Naive B cell (primary cell): Measurements from ENCODE around the gene ARHGAP4. TPM values are rescaled to one million over a fixed set of nuclear protein-coding genes. Genes with fewer than 3 reads are reported as not detected.

Source experiments
- ATAC-seq, 2 donors: fragments of 150-1000 bp; cut with Tn5 transposase; 2 replicates each; pipeline ENCODE4 v1.10.0; 2021; ENCODE audit warnings: low read depth in 2 of 2, mild to moderate bottlenecking in 2 of 2, moderate library complexity in 2 of 2
- DNase-seq: peaks from one replicate; pipeline ENCODE4 v3.0.0; 2022
- H3K27ac Mint-ChIP-seq, 6 donors: one replicate each; pipeline ENCODE4 v1.8.0; 2020 to 2022; ENCODE audit warnings: mild to moderate bottlenecking in 6 of 6, mixed read lengths in 6 of 6, moderate library complexity in 5 of 6, inconsistent platforms in 2 of 6
- H3K27me3 Mint-ChIP-seq, 3 donors: one replicate each; pipeline ENCODE4 v1.8.0; 2021 to 2022; ENCODE audit warnings: mixed read lengths in 3 of 3, mild to moderate bottlenecking in 1 of 3
- H3K36me3 Mint-ChIP-seq, 2 donors: one replicate each; pipeline ENCODE4 v1.8.0; 2020 to 2022; ENCODE audit warnings: mixed read lengths in 2 of 2, inconsistent platforms in 1 of 2, mild to moderate bottlenecking in 1 of 2
- H3K4me1 Mint-ChIP-seq, 3 donors: one replicate each; pipeline ENCODE4 v1.8.0; 2020 to 2022; ENCODE audit warnings: mixed read lengths in 3 of 3, inconsistent platforms in 1 of 3, mild to moderate bottlenecking in 1 of 3, moderate library complexity in 1 of 3
- H3K4me3 Mint-ChIP-seq, 8 donors: one replicate each; pipeline ENCODE4 v1.8.0; 2020 to 2022; ENCODE audit warnings: mild to moderate bottlenecking in 8 of 8, mixed read lengths in 8 of 8, moderate library complexity in 8 of 8, inconsistent platforms in 2 of 8
- H3K9me3 Mint-ChIP-seq, 7 donors: one replicate each; pipeline ENCODE4 v1.8.0; 2020 to 2022; ENCODE audit warnings: mixed read lengths in 7 of 7, mild to moderate bottlenecking in 5 of 7, inconsistent platforms in 2 of 7, moderate library complexity in 1 of 7
- polyA plus RNA-seq, 6 donors: library from polyadenylated mRNA; unstranded; fragments of 300-500 nt; fragmentation: Illumina TruSeq; gene quantifications; one replicate each; pipeline ENCODE4 v1.2.3, GENCODE V29; 2021; ENCODE audit warnings: low read depth in 6 of 6

The ARHGAP4 gene
- polyA plus RNA-seq, 6 donors from 2014 or later = 71.5 to 147 (median 83.5) TPM

GRCh38 chrX:153947009-153947769 is 21.1 kb upstream of the ARHGAP4 start:
- ATAC-seq (peak; percentile 81 to 86), DNase-seq (peak; percentile 80)
- Mint-ChIP-seq H3K27ac (peak overlapping the region in 5 of 6 donors; percentile 8 to 93 (median 47)), H3K4me1 (peaks cover 8 to 29% (median 12%) of the 10 kb centered on the region in 3 donors), H3K4me3 (peak overlapping the region in 4 of 8 donors; percentile 1 to 65 (median 22)), H3K36me3 (peaks cover 0 to 7% of the 10 kb centered on the region in 2 donors), H3K27me3 (no peaks in the 10 kb centered on the region), H3K9me3 (no peaks in the 10 kb centered on the region)

- DNase-seq = no peak
- H3K36me3 Mint-ChIP-seq = peaks cover 0 to 7% of the 10 kb centered on the region in 2 donors
- peak overlapping the region in 3 of 8 donors; percentile 6 to 28 (median 13) for H3K4me3 Mint-ChIP-seq
- H3K27me3 Mint-ChIP-seq = no peaks in the 10 kb centered on the region
- H3K9me3 Mint-ChIP-seq = no peaks in the 10 kb centered on the region
- H3K27ac Mint-ChIP-seq = peak overlapping the region in 2 of 6 donors; percentile 54 to 82
- no peak for ATAC-seq
- H3K4me1 Mint-ChIP-seq = peaks cover 10 to 36% (median 14%) of the 10 kb centered on the region in 3 donors
Observed at GRCh38 chrX:153945956-153946943, 20.2 kb upstream of the ARHGAP4 start.

- peak overlapping the region in 4 of 6 donors; percentile 33 to 97 (median 94) for H3K27ac Mint-ChIP-seq
- no peak for DNase-seq
- H3K27me3 Mint-ChIP-seq = no peaks in the 10 kb centered on the region
- H3K4me1 Mint-ChIP-seq = peaks cover 13 to 42% (median 17%) of the 10 kb centered on the region in 3 donors
- no peaks in the 10 kb centered on the region for H3K9me3 Mint-ChIP-seq
- peaks cover 0 to 7% of the 10 kb centered on the region in 2 donors for H3K36me3 Mint-ChIP-seq
- ATAC-seq = peak; percentile 29
- H3K4me3 Mint-ChIP-seq = peak overlapping the region; percentile 39 to 91 (median 84)
Observed at GRCh38 chrX:153944800-153945150, 18.7 kb upstream of the ARHGAP4 start.

- H3K4me1 Mint-ChIP-seq = peaks cover 13 to 47% (median 17%) of the 10 kb centered on the region in 3 donors
- peak; percentile 64 to 69 for ATAC-seq
- peak within 1 kb of the TSS; percentile 83 to 91 (median 88) for H3K4me3 Mint-ChIP-seq
- H3K27ac Mint-ChIP-seq = peak within 1 kb of the TSS; percentile 80 to 97 (median 92)
- no peaks in the 10 kb centered on the region for H3K27me3 Mint-ChIP-seq
- H3K36me3 Mint-ChIP-seq = peaks cover 0 to 7% of the 10 kb centered on the region in 2 donors
- peak; percentile 47 for DNase-seq
- no peaks in the 10 kb centered on the region for H3K9me3 Mint-ChIP-seq
Observed at GRCh38 chrX:153944140-153944799, 18.2 kb upstream of the ARHGAP4 start, which contains the start of gene RENBP. RENBP (minus strand) TSS chrX:153944643; CDS start chrX:153944610, 33 bp downstream.

- Mint-ChIP-seq H3K36me3 (no peaks in the 10 kb centered on the region), H3K27ac (peak overlapping the region in 3 of 6 donors; percentile 74 to 89 (median 84)), H3K4me3 (peak overlapping the region; percentile 44 to 85 (median 75)), H3K27me3 (no peaks in the 10 kb centered on the region), H3K9me3 (peaks cover 0 to under 1% (median 0%) of the 10 kb centered on the region in 7 donors), H3K4me1 (peaks cover 10 to 46% (median 16%) of the 10 kb centered on the region in 3 donors)
- no peak for ATAC-seq
- DNase-seq = no peak
Observed at GRCh38 chrX:153941336-153942252, 15.5 kb upstream of the ARHGAP4 start.

- no peak for ATAC-seq
- peak overlapping the region in 1 of 8 donors; percentile 62 for H3K4me3 Mint-ChIP-seq
- H3K9me3 Mint-ChIP-seq = peaks cover 0 to 2% (median 0%) of the 10 kb centered on the region in 7 donors
- peaks cover 12 to 44% (median 16%) of the 10 kb centered on the region in 3 donors for H3K4me1 Mint-ChIP-seq
- no peaks in the 10 kb centered on the region for H3K27me3 Mint-ChIP-seq
- no peak for DNase-seq
- H3K27ac Mint-ChIP-seq = no peak overlapping the region
- H3K36me3 Mint-ChIP-seq = no peaks in the 10 kb centered on the region
Observed at GRCh38 chrX:153939573-153939972, 13.5 kb upstream of the ARHGAP4 start.

GRCh38 chrX:153938226-153938786 is 12.2 kb upstream of the ARHGAP4 start:
- no peaks in the 10 kb centered on the region for H3K27me3 Mint-ChIP-seq
- DNase-seq = no peak
- no peak for ATAC-seq
- peaks cover 0 to 4% (median 0%) of the 10 kb centered on the region in 7 donors for H3K9me3 Mint-ChIP-seq
- peaks cover 17 to 43% (median 19%) of the 10 kb centered on the region in 3 donors for H3K4me1 Mint-ChIP-seq
- H3K27ac Mint-ChIP-seq = peak overlapping the region in 3 of 6 donors; percentile 36 to 54 (median 54)
- H3K36me3 Mint-ChIP-seq = no peaks in the 10 kb centered on the region
- peak overlapping the region in 2 of 8 donors; percentile 64 to 69 for H3K4me3 Mint-ChIP-seq

- Mint-ChIP-seq H3K36me3 (no peaks in the 10 kb centered on the region), H3K4me1 (peaks cover 19 to 41% (median 19%) of the 10 kb centered on the region in 3 donors)
Observed at GRCh38 chrX:153937056-153937455, 11.0 kb upstream of the ARHGAP4 start.

GRCh38 chrX:153935326-153935851 is 9.3 kb upstream of the ARHGAP4 start:
- peaks cover 0 to 6% (median 0%) of the 10 kb centered on the region in 7 donors for H3K9me3 Mint-ChIP-seq
- peaks cover 0 to 11% of the 10 kb centered on the region in 2 donors for H3K36me3 Mint-ChIP-seq
- ATAC-seq (no peak), DNase-seq (no peak)
- H3K4me1 Mint-ChIP-seq = peaks cover 20 to 39% (median 21%) of the 10 kb centered on the region in 3 donors
- H3K27ac Mint-ChIP-seq = peak overlapping the region in 3 of 6 donors; percentile 70 to 91 (median 76)
- H3K27me3 Mint-ChIP-seq = no peaks in the 10 kb centered on the region
- peak overlapping the region; percentile 69 to 88 (median 78) for H3K4me3 Mint-ChIP-seq

More at GRCh38 chrX:153937056-153937455, 11.0 kb upstream of the ARHGAP4 start:
- DNase-seq = no peak
- no peaks in the 10 kb centered on the region for H3K27me3 Mint-ChIP-seq
- H3K9me3 Mint-ChIP-seq = peaks cover 0 to 6% (median 0%) of the 10 kb centered on the region in 7 donors
- ATAC-seq = no peak
- peak overlapping the region in 2 of 8 donors; percentile 12 to 85 for H3K4me3 Mint-ChIP-seq
- H3K27ac Mint-ChIP-seq = peak overlapping the region in 2 of 6 donors; percentile 29 to 35

GRCh38 chrX:153934762-153935325 is 8.8 kb upstream of the ARHGAP4 start, which contains the start of gene NAA10:
NAA10 (minus strand) TSS chrX:153935037; CDS start chrX:153934904, 133 bp downstream.
- ATAC-seq (peak; percentile 73 to 80), DNase-seq (peak; percentile 63)
- H3K36me3 Mint-ChIP-seq = peaks cover 0 to 11% of the 10 kb centered on the region in 2 donors
- peaks cover 20 to 38% (median 21%) of the 10 kb centered on the region in 3 donors for H3K4me1 Mint-ChIP-seq
- H3K4me3 Mint-ChIP-seq = peak within 1 kb of the TSS; percentile 78 to 92 (median 88)
- H3K27me3 Mint-ChIP-seq = no peaks in the 10 kb centered on the region
- peak within 1 kb of the TSS; percentile 69 to 94 (median 81) for H3K27ac Mint-ChIP-seq
- H3K9me3 Mint-ChIP-seq = peaks cover 0 to 6% (median 0%) of the 10 kb centered on the region in 7 donors
